ENCODE results near the gene RPL23. TPM values are rescaled to one million over a fixed set of nuclear protein-coding genes. Genes with fewer than 3 reads are reported as not detected.

Gene RPL23
- total RNA-seq, 1 experiment from 2014 or later = 3,829 TPM

GRCh38 chr17:38848557-38848891 lies 5.0 kb downstream of the RPL23 start:
- H3K4me3 Mint-ChIP-seq (ENCODE audit: low read depth, unreplicated experiment) = no peak overlapping the region
- H3K27ac Mint-ChIP-seq (ENCODE audit: unreplicated experiment) = peak overlapping the region; percentile 64
- H3K36me3 Mint-ChIP-seq (ENCODE audit: insufficient read depth, unreplicated experiment) = peaks cover 96% of the 10 kb centered on the region

GRCh38 chr17:38844261-38844757 lies 9.2 kb downstream of the RPL23 start:
- Mint-ChIP-seq H3K27me3 (ENCODE audit: unreplicated experiment) (no peaks in the 10 kb centered on the region), H3K9me3 (ENCODE audit: low read depth, unreplicated experiment) (no peaks in the 10 kb centered on the region), H3K27ac (ENCODE audit: unreplicated experiment) (peak overlapping the region; percentile 45), H3K4me3 (ENCODE audit: low read depth, unreplicated experiment) (peak overlapping the region; percentile 17), H3K4me1 (ENCODE audit: low read depth, unreplicated experiment) (peaks cover 28% of the 10 kb centered on the region), H3K36me3 (ENCODE audit: insufficient read depth, unreplicated experiment) (peaks cover 72% of the 10 kb centered on the region)
- BruUV-seq (replicated peaks) = no TSS peak
- peak; percentile 81 for DNase-seq
- no peak for TF ChIP-seq CTCF (IDR thresholded peaks at IDR 0.05; ENCODE audit: unreplicated experiment)
- intact Hi-C loops (cut with micrococcal nuclease; ENCODE audit: unreplicated experiment) = no loop called here
- CTCF ChIA-PET = interaction anchor here (0.6 to 1.6 kb wide), 10 partner anchors 11 to 573 kb away, joined by 3 to 4 read pairs (median 3); no protein-coding TSS in a partner anchor

More at GRCh38 chr17:38848557-38848891, 5.0 kb downstream of the RPL23 start:
- H3K27me3 Mint-ChIP-seq (ENCODE audit: unreplicated experiment) = no peaks in the 10 kb centered on the region
- peaks cover 54% of the 10 kb centered on the region for H3K4me1 Mint-ChIP-seq (ENCODE audit: low read depth, unreplicated experiment)
- DNase-seq = no peak
- CTCF ChIA-PET = interaction anchor here (0.8 to 1.6 kb wide), 3 partner anchors 23 to 305 kb away, joined by 3 to 7 read pairs (median 3); no protein-coding TSS in a partner anchor
- no peak for TF ChIP-seq CTCF (IDR thresholded peaks at IDR 0.05; ENCODE audit: unreplicated experiment)
- H3K9me3 Mint-ChIP-seq (ENCODE audit: low read depth, unreplicated experiment) = no peaks in the 10 kb centered on the region
- intact Hi-C loops (cut with micrococcal nuclease; ENCODE audit: unreplicated experiment) = no loop called here
- BruUV-seq (replicated peaks) = no TSS peak

- CTCF ChIA-PET = interaction anchor here (0.9 to 2.5 kb wide), 4 partner anchors 8 to 148 kb away, joined by 3 to 13 read pairs (median 4); partner anchors contain the start of gene RPL23
- H3K4me3 Mint-ChIP-seq (ENCODE audit: low read depth, unreplicated experiment) = peak overlapping the region; percentile 87
- peak overlapping the region; percentile 100 for H3K27ac Mint-ChIP-seq (ENCODE audit: unreplicated experiment)
- no peak for DNase-seq
- intact Hi-C loops (cut with micrococcal nuclease; ENCODE audit: unreplicated experiment) = loop anchor here (5.0 kb wide), 1 partner anchor 326 kb away; the partner anchor contains the start of gene PLXDC1
- TF ChIP-seq CTCF (IDR thresholded peaks at IDR 0.05; ENCODE audit: unreplicated experiment) = no peak
- no peaks in the 10 kb centered on the region for H3K9me3 Mint-ChIP-seq (ENCODE audit: low read depth, unreplicated experiment)
- peaks cover 53% of the 10 kb centered on the region for H3K36me3 Mint-ChIP-seq (ENCODE audit: insufficient read depth, unreplicated experiment)
- BruUV-seq (replicated peaks) = no TSS peak
- H3K27me3 Mint-ChIP-seq (ENCODE audit: unreplicated experiment) = no peaks in the 10 kb centered on the region
- H3K4me1 Mint-ChIP-seq (ENCODE audit: low read depth, unreplicated experiment) = peaks cover 37% of the 10 kb centered on the region
Observed at GRCh38 chr17:38825762-38826247, 27.7 kb downstream of the RPL23 start.

- no peaks in the 10 kb centered on the region for H3K9me3 Mint-ChIP-seq (ENCODE audit: low read depth, unreplicated experiment)
- BruUV-seq (replicated peaks) = TSS peak; percentile 98
- intact Hi-C loops (cut with micrococcal nuclease; ENCODE audit: unreplicated experiment) = loop anchor here (5.0 kb wide), 1 partner anchor 327 kb away; the partner anchor contains the start of gene PLXDC1
- peak within 1 kb of the TSS; percentile 100 for H3K27ac Mint-ChIP-seq (ENCODE audit: unreplicated experiment)
- CTCF ChIA-PET = interaction anchor here (0.8 to 3.5 kb wide), 8 partner anchors 9 to 328 kb away, joined by 3 to 15 read pairs (median 4); partner anchors contain the start of genes LASP1 and RPL23
- H3K36me3 Mint-ChIP-seq (ENCODE audit: insufficient read depth, unreplicated experiment) = peaks cover 59% of the 10 kb centered on the region
- peak; percentile 100 for DNase-seq
- peak within 1 kb of the TSS; percentile 87 for H3K4me3 Mint-ChIP-seq (ENCODE audit: low read depth, unreplicated experiment)
- H3K27me3 Mint-ChIP-seq (ENCODE audit: unreplicated experiment) = no peaks in the 10 kb centered on the region
- peaks cover 37% of the 10 kb centered on the region for H3K4me1 Mint-ChIP-seq (ENCODE audit: low read depth, unreplicated experiment)
- TF ChIP-seq CTCF (IDR thresholded peaks at IDR 0.05; ENCODE audit: unreplicated experiment) = no peak
Observed at GRCh38 chr17:38824899-38825761, 28.4 kb downstream of the RPL23 start, which contains the start of gene CWC25. CWC25 (minus strand) TSS chr17:38825321; CDS start chr17:38825183, 138 bp downstream.

Data from Calu3 (cell line).